ENCODE measurements around the gene UBE2B. TPM values are rescaled to one million over a fixed set of nuclear protein-coding genes. Genes with fewer than 3 reads are reported as not detected.

Gene UBE2B
- total RNA-seq, 1 donor from 2014 or later = 97.8 TPM

DNA sequence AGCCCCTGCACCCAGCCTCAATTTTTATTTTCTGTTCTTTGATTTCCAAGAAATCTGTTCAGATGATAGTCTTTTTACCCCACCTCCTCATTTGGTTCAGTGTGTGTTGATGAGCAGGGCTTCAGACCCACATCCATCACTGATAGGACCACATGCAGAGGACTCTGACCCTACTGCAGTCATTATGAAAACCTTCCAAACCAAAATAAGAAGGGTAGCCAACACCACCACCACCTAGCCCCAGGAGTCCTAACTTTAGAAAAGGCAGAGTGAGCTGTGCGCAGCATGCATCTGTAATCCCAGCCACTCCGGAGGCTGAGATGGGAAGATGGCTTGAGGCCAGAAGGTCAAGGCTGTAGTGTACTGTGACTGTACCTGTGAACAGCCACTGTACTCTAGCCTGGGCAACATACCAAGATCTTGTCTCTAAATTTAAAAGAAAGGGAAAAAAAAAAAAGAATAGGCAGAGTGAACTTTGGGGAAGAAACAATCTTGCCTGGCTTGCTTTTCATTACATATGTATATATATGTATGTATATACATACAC, 27.3 kb downstream of the UBE2B start:
- Mint-ChIP-seq H3K9me3 (ENCODE audit: unreplicated experiment) (no peaks in the 10 kb centered on the region), H3K4me1 (ENCODE audit: low read depth, unreplicated experiment) (peaks cover 9% of the 10 kb centered on the region), H3K36me3 (ENCODE audit: low read depth, unreplicated experiment) (peaks cover 9% of the 10 kb centered on the region), H3K4me3 (ENCODE audit: unreplicated experiment) (no peak overlapping the region), H3K27ac (ENCODE audit: unreplicated experiment) (no peak overlapping the region), H3K27me3 (ENCODE audit: low read depth, unreplicated experiment) (no peaks in the 10 kb centered on the region)
- Histone ChIP-seq H3K9me3 (ENCODE audit: insufficient read depth, low read depth, low read length) (no peaks in the 10 kb centered on the region), H3K27ac (ENCODE audit: low read depth, low read length) (no peak overlapping the region), H3K9ac (ENCODE audit: low read length) (no peak overlapping the region), H2AFZ (ENCODE audit: low read depth, low read length) (no peak overlapping the region), H3K36me3 (ENCODE audit: insufficient read depth, low read length) (peaks cover 20% of the 10 kb centered on the region), H3K79me2 (ENCODE audit: insufficient read depth, low read length) (no peaks in the 10 kb centered on the region), H3K4me2 (ENCODE audit: low read length) (no peak overlapping the region), H3K27me3 (ENCODE audit: insufficient read depth, low read length) (no peaks in the 10 kb centered on the region), H3K4me1 (ENCODE audit: insufficient read depth, low read length) (no peaks in the 10 kb centered on the region), H4K20me1 (ENCODE audit: insufficient read depth, low read length) (no peaks in the 10 kb centered on the region), H3K4me3 (ENCODE audit: insufficient read depth, low read depth, low read length) (no peak overlapping the region)
- FAIRE-seq (no peak), DNase-seq (ENCODE audit: low read depth) (no peak)
- no peak for TF ChIP-seq EZH2 (IDR thresholded peaks at IDR 0.05; ENCODE audit: insufficient read depth, low read length)
- TF ChIP-seq, protein P1, sequence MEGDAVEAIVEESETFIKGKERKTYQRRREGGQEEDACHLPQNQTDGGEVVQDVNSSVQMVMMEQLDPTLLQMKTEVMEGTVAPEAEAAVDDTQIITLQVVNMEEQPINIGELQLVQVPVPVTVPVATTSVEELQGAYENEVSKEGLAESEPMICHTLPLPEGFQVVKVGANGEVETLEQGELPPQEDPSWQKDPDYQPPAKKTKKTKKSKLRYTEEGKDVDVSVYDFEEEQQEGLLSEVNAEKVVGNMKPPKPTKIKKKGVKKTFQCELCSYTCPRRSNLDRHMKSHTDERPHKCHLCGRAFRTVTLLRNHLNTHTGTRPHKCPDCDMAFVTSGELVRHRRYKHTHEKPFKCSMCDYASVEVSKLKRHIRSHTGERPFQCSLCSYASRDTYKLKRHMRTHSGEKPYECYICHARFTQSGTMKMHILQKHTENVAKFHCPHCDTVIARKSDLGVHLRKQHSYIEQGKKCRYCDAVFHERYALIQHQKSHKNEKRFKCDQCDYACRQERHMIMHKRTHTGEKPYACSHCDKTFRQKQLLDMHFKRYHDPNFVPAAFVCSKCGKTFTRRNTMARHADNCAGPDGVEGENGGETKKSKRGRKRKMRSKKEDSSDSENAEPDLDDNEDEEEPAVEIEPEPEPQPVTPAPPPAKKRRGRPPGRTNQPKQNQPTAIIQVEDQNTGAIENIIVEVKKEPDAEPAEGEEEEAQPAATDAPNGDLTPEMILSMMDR (IDR thresholded peaks at IDR 0.05; ENCODE audit: insufficient read depth, low read depth, low read length) = no peak

DNA sequence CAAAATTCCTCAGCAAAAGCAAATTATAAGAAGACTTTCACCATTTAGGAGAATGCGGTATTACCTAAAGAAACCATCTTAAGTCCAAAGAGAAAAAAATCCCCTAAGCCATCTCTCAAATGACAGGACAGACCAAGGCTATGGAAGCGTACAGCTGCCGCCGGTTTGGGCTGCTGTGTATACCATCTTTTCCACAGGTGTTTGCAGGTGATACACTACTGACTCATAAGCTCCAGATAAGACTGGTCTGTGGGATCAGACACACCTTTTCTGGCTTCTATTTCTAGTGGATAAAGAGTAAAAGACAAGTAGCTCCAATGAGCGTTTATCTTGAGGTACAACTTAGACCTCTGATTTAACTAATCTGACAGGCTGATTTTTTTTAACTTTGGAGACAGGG, 32.6 kb downstream of the UBE2B start:
- Mint-ChIP-seq H3K27me3 (ENCODE audit: low read depth, unreplicated experiment) (no peaks in the 10 kb centered on the region), H3K9me3 (ENCODE audit: unreplicated experiment) (no peaks in the 10 kb centered on the region), H3K4me3 (ENCODE audit: unreplicated experiment) (no peak overlapping the region), H3K36me3 (ENCODE audit: low read depth, unreplicated experiment) (no peaks in the 10 kb centered on the region), H3K4me1 (ENCODE audit: low read depth, unreplicated experiment) (no peaks in the 10 kb centered on the region), H3K27ac (ENCODE audit: unreplicated experiment) (no peak overlapping the region)
- Histone ChIP-seq H3K9ac (ENCODE audit: low read length) (no peak overlapping the region), H3K4me1 (ENCODE audit: insufficient read depth, low read length) (no peaks in the 10 kb centered on the region), H3K9me3 (ENCODE audit: insufficient read depth, low read depth, low read length) (no peaks in the 10 kb centered on the region), H2AFZ (ENCODE audit: low read depth, low read length) (no peak overlapping the region), H3K27ac (ENCODE audit: low read depth, low read length) (no peak overlapping the region), H3K36me3 (ENCODE audit: insufficient read depth, low read length) (no peaks in the 10 kb centered on the region), H3K79me2 (ENCODE audit: insufficient read depth, low read length) (peaks cover under 1% of the 10 kb centered on the region), H3K27me3 (ENCODE audit: insufficient read depth, low read length) (no peaks in the 10 kb centered on the region), H3K4me2 (ENCODE audit: low read length) (no peak overlapping the region), H3K4me3 (ENCODE audit: insufficient read depth, low read depth, low read length) (no peak overlapping the region), H4K20me1 (ENCODE audit: insufficient read depth, low read length) (peaks cover 4% of the 10 kb centered on the region)
- no peak for TF ChIP-seq EZH2 (IDR thresholded peaks at IDR 0.05; ENCODE audit: insufficient read depth, low read length)
- TF ChIP-seq, protein P1 (IDR thresholded peaks at IDR 0.05; ENCODE audit: insufficient read depth, low read depth, low read length) = no peak
- FAIRE-seq (no peak), DNase-seq (ENCODE audit: low read depth) (no peak)

DNA sequence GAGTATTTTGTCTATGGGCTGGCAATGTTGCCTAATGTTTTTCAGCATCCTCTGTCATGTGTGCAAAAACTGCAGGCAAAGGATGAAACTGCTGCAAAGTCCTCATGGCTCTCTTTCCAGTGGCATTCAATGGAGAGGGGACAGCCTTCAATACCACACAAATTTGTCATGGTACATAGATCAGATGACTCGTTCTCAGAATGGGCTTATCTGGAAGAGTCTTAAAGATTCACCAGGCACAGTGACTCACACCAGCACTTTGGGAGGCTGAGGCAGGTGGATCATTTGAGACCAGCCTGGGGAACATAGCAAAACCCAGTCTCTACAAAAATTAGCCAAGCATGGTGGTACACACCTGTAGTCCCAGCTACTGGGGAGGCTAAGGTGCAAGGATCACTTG, 35.0 kb downstream of the UBE2B start:
- Histone ChIP-seq H3K4me1 (ENCODE audit: insufficient read depth, low read length) (peaks cover 8% of the 10 kb centered on the region), H3K27me3 (ENCODE audit: insufficient read depth, low read length) (no peaks in the 10 kb centered on the region), H4K20me1 (ENCODE audit: insufficient read depth, low read length) (peaks cover 7% of the 10 kb centered on the region), H3K9ac (ENCODE audit: low read length) (no peak overlapping the region), H2AFZ (ENCODE audit: low read depth, low read length) (no peak overlapping the region), H3K27ac (ENCODE audit: low read depth, low read length) (no peak overlapping the region), H3K9me3 (ENCODE audit: insufficient read depth, low read depth, low read length) (no peaks in the 10 kb centered on the region), H3K79me2 (ENCODE audit: insufficient read depth, low read length) (peaks cover 19% of the 10 kb centered on the region), H3K36me3 (ENCODE audit: insufficient read depth, low read length) (peaks cover 3% of the 10 kb centered on the region), H3K4me3 (ENCODE audit: insufficient read depth, low read depth, low read length) (no peak overlapping the region), H3K4me2 (ENCODE audit: low read length) (no peak overlapping the region)
- DNase-seq (ENCODE audit: low read depth) (no peak), FAIRE-seq (no peak)
- H3K27ac Mint-ChIP-seq (ENCODE audit: unreplicated experiment) = no peak overlapping the region
- H3K4me3 Mint-ChIP-seq (ENCODE audit: unreplicated experiment) = no peak overlapping the region
- no peaks in the 10 kb centered on the region for H3K9me3 Mint-ChIP-seq (ENCODE audit: unreplicated experiment)
- TF ChIP-seq, protein P1 (IDR thresholded peaks at IDR 0.05; ENCODE audit: insufficient read depth, low read depth, low read length) = no peak
- no peak for TF ChIP-seq EZH2 (IDR thresholded peaks at IDR 0.05; ENCODE audit: insufficient read depth, low read length)
- no peaks in the 10 kb centered on the region for H3K27me3 Mint-ChIP-seq (ENCODE audit: low read depth, unreplicated experiment)
- peaks cover 2% of the 10 kb centered on the region for H3K4me1 Mint-ChIP-seq (ENCODE audit: low read depth, unreplicated experiment)
- H3K36me3 Mint-ChIP-seq (ENCODE audit: low read depth, unreplicated experiment) = no peaks in the 10 kb centered on the region
